AG04450 (cell line): Measurements from ENCODE around the gene KIAA1328. TPM values are rescaled to one million over a fixed set of nuclear protein-coding genes. Genes with fewer than 3 reads are reported as not detected.

Experiments used
- CTCF ChIA-PET: fragments of 300-600, 350-600 bp; formaldehyde crosslinking; extraction: SDS; loops from one replicate; lab custom pipeline; 2022; ENCODE audit warnings: antibody characterized with exemption, inconsistent platforms; lab: Charles Lee
- POLR2A ChIA-PET: fragments of 350-600 bp; formaldehyde crosslinking; extraction: SDS; loops from one replicate; lab custom pipeline; 2021; ENCODE audit warnings: antibody characterized with exemption, inconsistent platforms; lab: Yijun Ruan, JAX
- DNase-seq: peaks from one replicate; pipeline ENCODE4 v3.0.0-alpha.2; 2011; ENCODE audit warnings: low read depth, low spot score
- H3K27ac ChIP-seq: one replicate; pipeline ENCODE4 v1.5.1; 2012; ENCODE audit warnings: low read depth, low read length, control low read depth
- H3K27me3 ChIP-seq: one replicate; pipeline ENCODE4 v1.6.0; 2012; ENCODE audit warnings: low read length; ENCODE audit not compliant: control insufficient read depth, insufficient read depth
- H3K4me3 ChIP-seq: 2 replicates; pipeline ENCODE4 v1.5.1; 2011; ENCODE audit warnings: mild to moderate bottlenecking, low read depth, low read length, control low read depth
- H3K9me3 ChIP-seq: 2 replicates; pipeline ENCODE4 v1.5.1; 2012; ENCODE audit warnings: low read length; ENCODE audit not compliant: control insufficient read depth, insufficient read depth
- CTCF ChIP-seq: IDR thresholded peaks from 2 replicates; pipeline ENCODE4 v1.5.1; 2011; ENCODE audit warnings: low read depth, low read length, control low read depth, inconsistent platforms
- polyA plus RNA-seq: library from polyadenylated mRNA; depleted of rRNA; stranded (reverse); fragments of >200 nt; gene quantifications from 2 replicates; pipeline ENCODE4 v1.2.3, GENCODE V29; 2011

The KIAA1328 gene
- polyA plus RNA-seq, 1 experiment, result 3.9 TPM

GRCh38 chr18:36993068-36993467 lies 164.1 kb downstream of the KIAA1328 start:
- 0 out of 2 replicates have a peak, but pooled peaks cover 2% of the 10 kb centered on the region for H3K9me3 ChIP-seq
- no peak for TF ChIP-seq CTCF
- no peak overlapping the region for H3K4me3 ChIP-seq
- H3K27ac ChIP-seq, result no peak overlapping the region
- DNase-seq, result no peak
- POLR2A ChIA-PET, result no interaction called here
- no peaks in the 10 kb centered on the region for H3K27me3 ChIP-seq
- CTCF ChIA-PET, result no interaction called here

GRCh38 chr18:37006742-37007141 lies 177.8 kb downstream of the KIAA1328 start:
- POLR2A ChIA-PET, result no interaction called here
- H3K27ac ChIP-seq, result no peak overlapping the region
- no peak overlapping the region for H3K4me3 ChIP-seq
- H3K27me3 ChIP-seq, result no peaks in the 10 kb centered on the region
- CTCF ChIA-PET, result interaction anchor here (1.1 kb wide), 1 partner anchor 12 kb away, joined by 5 read pairs; no protein-coding TSS in a partner anchor
- H3K9me3 ChIP-seq, result no peaks in the 10 kb centered on the region
- no peak for DNase-seq
- no peak for TF ChIP-seq CTCF

DNA sequence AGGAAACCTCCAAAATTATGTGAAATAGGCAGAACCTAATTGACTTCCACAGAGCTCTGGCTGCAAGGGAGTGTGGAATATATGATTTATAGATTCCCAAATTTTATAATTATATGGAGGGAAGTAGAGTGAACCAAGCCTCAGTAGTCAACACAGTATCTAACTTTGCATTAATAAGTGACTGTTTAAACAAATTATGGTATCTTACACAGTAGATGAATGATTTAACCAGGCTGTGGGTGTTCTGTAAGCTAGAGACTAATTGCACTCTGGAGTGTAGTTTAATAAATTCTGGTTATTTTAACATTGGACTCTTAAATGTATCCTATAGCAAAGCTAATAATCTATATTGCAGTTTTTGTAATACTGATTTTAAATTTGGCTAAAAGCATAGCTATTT lies 183.5 kb downstream of the KIAA1328 start:
- no peak overlapping the region for H3K27ac ChIP-seq
- no peak for TF ChIP-seq CTCF
- no peaks in the 10 kb centered on the region for H3K9me3 ChIP-seq
- H3K27me3 ChIP-seq, result no peaks in the 10 kb centered on the region
- DNase-seq, result no peak
- H3K4me3 ChIP-seq, result no peak overlapping the region
- ChIA-PET POLR2A (no interaction called here), CTCF (no interaction called here)

GRCh38 chr18:37019157-37019827 lies 190.4 kb downstream of the KIAA1328 start:
- DNase-seq, result no peak
- Histone ChIP-seq H3K27me3 (no peaks in the 10 kb centered on the region), H3K27ac (no peak overlapping the region), H3K4me3 (no peak overlapping the region), H3K9me3 (no peaks in the 10 kb centered on the region)
- ChIA-PET CTCF (interaction anchor here (1.1 to 1.2 kb wide), 2 partner anchors 13 to 17 kb away, joined by 3 to 5 read pairs; no protein-coding TSS in a partner anchor), POLR2A (no interaction called here)
- TF ChIP-seq CTCF, result peak; percentile 46

GRCh38 chr18:37033419-37033818 lies 204.5 kb downstream of the KIAA1328 start:
- POLR2A ChIA-PET, result no interaction called here
- no peak for DNase-seq
- H3K27ac ChIP-seq, result no peak overlapping the region
- CTCF ChIA-PET, result interaction anchor here (0.9 kb wide), 1 partner anchor 10 kb away, joined by 3 read pairs; no protein-coding TSS in a partner anchor
- TF ChIP-seq CTCF, result no peak
- no peaks in the 10 kb centered on the region for H3K9me3 ChIP-seq
- H3K27me3 ChIP-seq, result no peaks in the 10 kb centered on the region
- H3K4me3 ChIP-seq, result no peak overlapping the region
